AG10803 (cell line): ENCODE measurements around the gene FAM83E.
A peak's percentile ranks its signal among the peaks of the same experiment; 100 is the strongest.
"Not testable (repeated sequence)": the region's sequence is repeated elsewhere in the genome, so short reads cannot be mapped to it uniquely, and the experiment has no call there.

Experiments used
- DNase-seq: peaks from one replicate; pipeline ENCODE4 v3.0.0; 2010; ENCODE audit warnings: low read depth
- H3K4me3 ChIP-seq: 2 replicates; pipeline ENCODE4 v1.5.1; 2011; ENCODE audit warnings: mild to moderate bottlenecking, low read length, control low read depth
- CTCF ChIP-seq: conservative IDR thresholded peaks from 2 replicates; pipeline ENCODE4 v1.5.1; 2011; ENCODE audit warnings: mild to moderate bottlenecking, low read length, control low read depth, inconsistent platforms

Gene FAM83E

GRCh38 chr19:48582168-48582567 lies 32.7 kb downstream of the FAM83E start:
- no peak for TF ChIP-seq CTCF
- DNase-seq = no peak
- no peak overlapping the region for H3K4me3 ChIP-seq

GRCh38 chr19:48578891-48579290 lies 36.0 kb downstream of the FAM83E start:
- no peak overlapping the region for H3K4me3 ChIP-seq
- peak; percentile 29 for DNase-seq
- no peak for TF ChIP-seq CTCF

DNA sequence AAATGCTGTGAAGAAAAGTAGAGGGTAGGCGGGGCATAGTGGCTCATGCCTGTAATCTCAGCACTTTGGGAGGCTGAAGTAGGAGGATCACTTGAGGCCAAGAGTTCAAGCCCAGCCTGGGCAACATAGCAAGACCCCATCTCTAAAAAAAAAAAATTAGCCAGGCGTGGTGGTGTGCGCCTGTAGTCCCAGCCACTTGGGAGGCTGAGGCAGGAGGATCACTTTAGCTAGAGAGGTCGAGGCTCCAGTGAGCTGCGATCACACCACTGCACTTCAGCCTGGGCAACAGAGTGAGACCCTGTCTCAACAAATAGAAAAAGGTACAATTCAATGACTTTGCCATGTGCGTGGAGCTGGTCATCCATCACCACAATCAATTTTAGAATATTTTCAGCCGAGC lies 37.0 kb downstream of the FAM83E start:
- not testable (repeated sequence) for DNase-seq, H3K4me3 ChIP-seq

DNA sequence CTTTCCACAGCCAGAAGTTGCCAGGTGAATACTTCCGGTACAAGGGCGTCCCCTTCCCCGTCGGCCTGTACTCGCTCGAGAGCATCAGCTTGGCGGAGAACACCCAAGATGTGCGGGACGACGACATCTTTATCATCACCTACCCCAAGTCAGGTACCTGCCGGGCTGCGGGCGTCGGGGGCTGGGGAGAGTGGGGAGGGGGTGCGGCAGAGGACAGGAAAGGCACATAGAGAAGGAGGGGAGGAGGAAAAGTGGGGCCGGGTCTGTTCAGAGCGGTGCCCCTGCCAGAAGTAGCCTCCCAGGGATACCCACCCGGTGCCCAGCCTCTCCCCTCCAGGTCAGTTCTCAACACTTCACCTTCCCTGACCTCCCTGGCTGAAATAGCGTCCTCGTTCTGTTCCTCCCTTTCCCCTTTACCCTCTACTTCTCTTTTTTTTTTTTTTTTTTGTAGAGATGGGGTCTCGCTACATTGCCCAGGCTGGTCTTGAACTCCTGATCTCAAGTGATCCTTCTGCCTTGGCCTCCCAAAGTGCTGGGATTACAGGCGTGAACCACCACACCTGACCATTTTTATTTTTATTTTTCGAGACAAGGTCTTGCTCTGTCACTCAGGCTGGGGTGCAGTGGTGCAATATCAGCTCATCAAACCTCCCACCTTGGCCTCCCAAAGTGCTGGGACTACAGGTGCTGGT lies 38.8 kb downstream of the FAM83E start:
- TF ChIP-seq CTCF = no peak
- H3K4me3 ChIP-seq = no peak overlapping the region
- no peak for DNase-seq

DNA sequence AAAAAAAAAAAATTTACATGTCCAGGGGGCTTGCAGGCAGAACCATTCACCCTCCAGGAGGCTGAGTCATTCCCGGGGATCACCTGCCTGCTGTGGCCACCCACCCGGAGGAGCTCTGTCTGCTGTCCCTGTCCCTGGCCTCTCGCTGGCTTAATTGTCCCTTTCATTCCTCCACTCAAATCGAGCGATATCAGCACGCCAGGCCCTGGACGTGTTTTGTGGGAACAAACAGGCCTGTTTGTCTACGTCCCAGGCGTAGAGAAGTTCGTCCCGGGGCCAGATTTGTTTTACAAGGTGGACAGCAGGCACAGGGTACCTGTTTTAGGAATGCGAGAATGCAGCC lies 41.7 kb downstream of the FAM83E start:
- no peak for TF ChIP-seq CTCF
- no peak for DNase-seq
- H3K4me3 ChIP-seq = no peak overlapping the region

DNA sequence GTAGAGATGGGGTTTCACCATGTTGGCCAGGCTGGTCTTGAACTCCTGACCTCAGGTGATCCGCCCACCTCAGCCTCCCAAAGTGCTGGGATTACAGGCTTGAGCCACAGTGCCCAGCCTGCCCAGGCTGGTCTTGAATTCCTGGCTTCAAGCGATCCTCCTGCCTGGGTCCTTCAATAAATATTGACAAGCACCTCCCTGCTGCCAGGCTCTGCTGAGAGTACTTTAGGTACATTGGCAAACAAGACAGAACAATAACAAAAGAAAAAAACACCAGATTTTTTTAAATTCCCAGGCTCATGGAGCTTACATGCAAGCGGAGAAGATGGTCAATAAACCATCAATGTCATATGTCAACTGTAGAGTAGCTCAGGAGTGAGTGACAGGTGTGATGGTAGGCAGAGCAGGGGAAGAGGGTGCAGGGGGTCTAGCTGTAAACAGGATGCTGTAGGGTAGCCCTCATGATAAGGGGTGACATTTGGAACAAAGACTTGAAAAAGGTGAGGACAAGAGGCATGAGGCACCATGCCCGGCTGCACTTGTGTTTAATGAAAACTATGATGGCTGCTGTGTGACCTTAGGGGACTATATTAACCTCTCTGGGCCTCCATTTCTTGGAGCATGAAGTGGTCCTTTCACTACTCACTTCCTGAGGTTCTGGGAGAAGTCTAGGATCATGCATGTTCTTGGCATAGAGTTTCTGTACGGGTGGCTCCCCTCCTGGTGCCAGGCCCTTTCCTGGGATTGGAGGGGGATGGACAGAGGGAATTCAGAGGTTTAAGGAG lies 43.3 kb downstream of the FAM83E start:
- no peak overlapping the region for H3K4me3 ChIP-seq
- no peak for TF ChIP-seq CTCF
- DNase-seq = no peak

DNA sequence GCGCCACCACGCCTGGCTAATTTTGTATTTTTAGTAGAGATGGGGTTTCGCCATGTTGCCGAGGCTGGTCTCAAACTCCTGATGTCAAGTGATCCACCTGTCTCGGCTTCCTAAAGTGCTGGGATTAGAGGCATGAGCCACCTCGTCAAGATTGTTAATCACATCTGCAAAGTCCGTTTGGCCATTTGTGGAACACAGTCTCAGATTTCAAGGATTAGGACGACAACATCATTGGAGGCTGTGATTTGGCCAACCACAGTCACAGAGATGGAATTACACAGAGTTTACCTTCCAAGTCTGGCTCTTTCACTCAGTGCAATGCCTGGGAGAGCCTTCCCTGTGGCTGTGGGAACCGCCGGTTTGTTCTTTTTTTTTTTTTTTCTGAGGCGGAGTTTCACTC lies 45.1 kb downstream of the FAM83E start:
- no peak overlapping the region for H3K4me3 ChIP-seq
- DNase-seq = peak; percentile 56
- TF ChIP-seq CTCF = no peak
